Measurements from ENCODE around the gene KCNJ16. TPM values are rescaled to one million over a fixed set of nuclear protein-coding genes. Genes with fewer than 3 reads are reported as not detected.

KCNJ16 gene
- total RNA-seq, 1 donor from 2014 or later, result not detected

DNA sequence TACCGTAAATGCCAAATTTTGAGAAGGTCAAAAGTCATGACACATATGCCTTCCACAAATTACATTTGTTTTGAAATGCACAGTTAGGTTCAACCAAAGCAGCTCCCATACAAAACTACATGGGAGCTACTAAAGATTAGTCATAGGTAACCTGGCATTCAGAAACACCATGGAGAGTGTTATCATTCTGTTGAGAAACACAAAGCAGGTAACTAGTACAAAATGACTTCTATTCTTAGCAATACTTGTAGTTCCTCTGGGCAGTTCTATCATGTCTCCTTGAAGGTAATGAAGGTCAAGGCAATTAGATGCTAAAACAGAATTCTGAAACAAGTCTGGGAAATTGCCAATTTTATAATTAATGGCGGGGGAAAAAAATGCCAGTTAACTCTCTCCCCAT is 39.4 kb downstream of the KCNJ16 start:
- intact Hi-C loops (cut with micrococcal nuclease), result no loop called here
- Mint-ChIP-seq H3K4me3 (no peak overlapping the region), H3K27ac (no peak overlapping the region), H3K9me3 (peaks cover 4% of the 10 kb centered on the region), H3K4me1 (no peaks in the 10 kb centered on the region), H3K27me3 (peaks cover under 1% of the 10 kb centered on the region), H3K36me3 (ENCODE audit: low read depth) (no peaks in the 10 kb centered on the region)
- DNase-seq, result no peak

DNA sequence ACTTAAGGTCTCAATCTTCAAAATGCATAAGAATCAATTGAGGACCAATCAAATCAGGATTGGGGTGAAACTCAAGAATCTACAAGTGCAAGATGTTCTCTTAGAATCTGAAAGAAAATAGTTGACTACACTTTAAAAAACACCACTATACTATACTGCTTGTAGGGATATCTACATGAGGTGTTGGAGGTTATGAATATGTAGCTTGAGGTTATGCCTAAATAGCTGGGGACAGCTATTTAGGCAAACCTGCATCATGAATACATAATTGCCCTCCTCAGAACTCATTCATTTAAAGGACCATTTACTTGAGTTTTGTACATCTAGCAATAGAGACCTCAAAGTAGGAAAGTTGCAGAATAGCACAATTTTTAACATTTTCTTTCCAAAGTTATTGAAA is 40.1 kb downstream of the KCNJ16 start:
- Mint-ChIP-seq H3K4me1 (no peaks in the 10 kb centered on the region), H3K36me3 (ENCODE audit: low read depth) (no peaks in the 10 kb centered on the region), H3K9me3 (peaks cover 4% of the 10 kb centered on the region), H3K4me3 (no peak overlapping the region), H3K27me3 (no peaks in the 10 kb centered on the region), H3K27ac (no peak overlapping the region)
- intact Hi-C loops (cut with micrococcal nuclease), result no loop called here
- no peak for DNase-seq

- H3K27ac Mint-ChIP-seq, result no peak overlapping the region
- intact Hi-C loops (cut with micrococcal nuclease), result no loop called here
- H3K27me3 Mint-ChIP-seq, result no peaks in the 10 kb centered on the region
- H3K36me3 Mint-ChIP-seq (ENCODE audit: low read depth), result no peaks in the 10 kb centered on the region
- no peak for DNase-seq
- H3K4me3 Mint-ChIP-seq, result no peak overlapping the region
- H3K4me1 Mint-ChIP-seq, result no peaks in the 10 kb centered on the region
- H3K9me3 Mint-ChIP-seq, result peaks cover 4% of the 10 kb centered on the region
Measured at GRCh38 chr17:70116919-70117318, 41.9 kb downstream of the KCNJ16 start.

DNA sequence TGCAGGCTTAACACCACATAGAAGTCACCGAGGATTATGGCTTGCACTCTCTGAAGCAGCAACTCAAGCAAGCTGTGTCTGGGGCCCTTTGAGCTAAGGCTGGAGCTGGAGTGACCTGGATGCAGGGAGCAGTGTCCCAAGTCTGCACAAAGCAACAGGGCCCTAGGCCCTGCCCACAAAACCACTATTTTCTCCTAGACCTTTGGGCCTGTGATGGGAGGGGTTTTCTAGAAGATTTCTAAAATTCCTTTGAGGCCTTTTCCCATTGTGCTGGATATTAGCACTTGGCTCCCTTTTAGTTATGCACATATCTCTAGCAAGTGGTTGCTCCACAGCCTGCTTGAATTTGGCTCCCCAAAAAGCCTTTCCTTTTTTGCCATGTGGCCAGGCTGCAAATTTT is 44.5 kb downstream of the KCNJ16 start:
- intact Hi-C loops (cut with micrococcal nuclease), result no loop called here

DNA sequence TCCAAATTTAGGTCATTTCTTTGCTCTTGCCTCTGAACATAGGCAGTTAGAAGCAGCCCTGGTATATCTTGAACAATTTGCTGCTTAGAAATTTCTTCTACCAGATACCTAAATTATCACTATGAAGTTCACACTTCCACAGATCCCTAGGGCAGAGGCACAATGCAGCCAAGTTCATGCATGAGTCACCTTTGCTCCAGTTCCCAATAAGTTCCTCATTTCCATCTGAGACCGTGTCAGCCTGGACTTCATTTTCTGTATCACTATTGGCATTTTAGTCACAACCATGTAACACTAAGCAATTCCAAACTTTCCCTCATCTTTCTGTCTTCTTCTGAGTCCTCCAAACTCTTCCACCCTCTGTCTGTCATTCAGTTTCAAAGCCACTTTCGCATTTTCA is 45.0 kb downstream of the KCNJ16 start:
- Mint-ChIP-seq H3K9me3 (peaks cover 4% of the 10 kb centered on the region), H3K4me1 (no peaks in the 10 kb centered on the region), H3K4me3 (no peak overlapping the region), H3K36me3 (ENCODE audit: low read depth) (no peaks in the 10 kb centered on the region), H3K27me3 (no peaks in the 10 kb centered on the region), H3K27ac (no peak overlapping the region)
- intact Hi-C loops (cut with micrococcal nuclease), result no loop called here
- DNase-seq, result no peak

More for the DNA sequence above, 44.5 kb downstream of the KCNJ16 start:
- Mint-ChIP-seq H3K27me3 (no peaks in the 10 kb centered on the region), H3K27ac (no peak overlapping the region), H3K9me3 (peaks cover 4% of the 10 kb centered on the region), H3K4me3 (no peak overlapping the region), H3K4me1 (no peaks in the 10 kb centered on the region), H3K36me3 (ENCODE audit: low read depth) (no peaks in the 10 kb centered on the region)
- DNase-seq, result no peak

GRCh38 chr17:70120425-70120824 is 45.4 kb downstream of the KCNJ16 start:
- intact Hi-C loops (cut with micrococcal nuclease), result no loop called here
- H3K27ac Mint-ChIP-seq, result no peak overlapping the region
- no peaks in the 10 kb centered on the region for H3K36me3 Mint-ChIP-seq (ENCODE audit: low read depth)
- H3K4me1 Mint-ChIP-seq, result no peaks in the 10 kb centered on the region
- H3K27me3 Mint-ChIP-seq, result no peaks in the 10 kb centered on the region
- no peak for DNase-seq
- H3K4me3 Mint-ChIP-seq, result no peak overlapping the region
- peaks cover 4% of the 10 kb centered on the region for H3K9me3 Mint-ChIP-seq

GRCh38 chr17:70121126-70121525 is 46.1 kb downstream of the KCNJ16 start:
- Mint-ChIP-seq H3K27ac (no peak overlapping the region), H3K36me3 (ENCODE audit: low read depth) (no peaks in the 10 kb centered on the region), H3K4me3 (no peak overlapping the region), H3K4me1 (no peaks in the 10 kb centered on the region), H3K9me3 (peaks cover 4% of the 10 kb centered on the region), H3K27me3 (no peaks in the 10 kb centered on the region)
- no peak for DNase-seq
- intact Hi-C loops (cut with micrococcal nuclease), result no loop called here

DNA sequence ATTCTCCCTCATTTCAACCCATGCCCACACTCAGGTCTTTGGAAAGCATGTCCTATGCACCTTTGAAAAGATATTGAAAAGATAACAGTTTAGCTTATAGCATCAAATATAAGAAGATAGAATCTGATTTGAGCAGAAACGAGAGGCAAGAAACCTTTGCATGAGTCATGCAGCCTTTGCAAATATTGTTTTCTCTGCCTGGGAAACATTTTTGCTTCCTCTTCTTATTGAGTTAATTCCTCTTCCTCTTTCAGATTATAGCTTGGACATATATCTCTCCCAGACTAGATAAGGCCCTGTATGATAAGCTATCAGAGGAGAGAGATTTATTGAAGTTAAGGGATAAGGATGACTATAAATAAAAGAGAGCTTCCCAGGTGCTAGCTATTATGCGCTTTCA is 48.2 kb downstream of the KCNJ16 start:
- intact Hi-C loops (cut with micrococcal nuclease), result no loop called here
- H3K27ac Mint-ChIP-seq, result no peak overlapping the region
- peaks cover 4% of the 10 kb centered on the region for H3K9me3 Mint-ChIP-seq
- H3K4me1 Mint-ChIP-seq, result no peaks in the 10 kb centered on the region
- no peaks in the 10 kb centered on the region for H3K27me3 Mint-ChIP-seq
- DNase-seq, result no peak
- H3K36me3 Mint-ChIP-seq (ENCODE audit: low read depth), result no peaks in the 10 kb centered on the region
- H3K4me3 Mint-ChIP-seq, result no peak overlapping the region

- H3K36me3 Mint-ChIP-seq (ENCODE audit: low read depth), result no peaks in the 10 kb centered on the region
- no peak overlapping the region for H3K4me3 Mint-ChIP-seq
- no peaks in the 10 kb centered on the region for H3K27me3 Mint-ChIP-seq
- H3K4me1 Mint-ChIP-seq, result no peaks in the 10 kb centered on the region
- DNase-seq, result no peak
- intact Hi-C loops (cut with micrococcal nuclease), result no loop called here
- no peak overlapping the region for H3K27ac Mint-ChIP-seq
- H3K9me3 Mint-ChIP-seq, result peaks cover 4% of the 10 kb centered on the region
Measured at GRCh38 chr17:70124723-70125122, 49.7 kb downstream of the KCNJ16 start.

GRCh38 chr17:70127221-70127873 is 52.3 kb downstream of the KCNJ16 start:
- intact Hi-C loops (cut with micrococcal nuclease), result no loop called here
- Mint-ChIP-seq H3K9me3 (peaks cover 6% of the 10 kb centered on the region), H3K4me3 (no peak overlapping the region), H3K27me3 (no peaks in the 10 kb centered on the region), H3K27ac (no peak overlapping the region), H3K4me1 (no peaks in the 10 kb centered on the region), H3K36me3 (ENCODE audit: low read depth) (no peaks in the 10 kb centered on the region)
- no peak for DNase-seq

- Mint-ChIP-seq H3K27me3 (no peaks in the 10 kb centered on the region), H3K36me3 (ENCODE audit: low read depth) (no peaks in the 10 kb centered on the region), H3K4me3 (no peak overlapping the region), H3K4me1 (no peaks in the 10 kb centered on the region), H3K9me3 (peaks cover 9% of the 10 kb centered on the region), H3K27ac (no peak overlapping the region)
- intact Hi-C loops (cut with micrococcal nuclease), result no loop called here
- no peak for DNase-seq
Measured at GRCh38 chr17:70128727-70129238, 53.8 kb downstream of the KCNJ16 start.

GRCh38 chr17:70130289-70130688 is 55.3 kb downstream of the KCNJ16 start:
- H3K4me1 Mint-ChIP-seq, result no peaks in the 10 kb centered on the region
- no peak overlapping the region for H3K4me3 Mint-ChIP-seq
- H3K27ac Mint-ChIP-seq, result no peak overlapping the region
- H3K36me3 Mint-ChIP-seq (ENCODE audit: low read depth), result no peaks in the 10 kb centered on the region
- intact Hi-C loops (cut with micrococcal nuclease), result no loop called here
- DNase-seq, result no peak
- peaks cover 9% of the 10 kb centered on the region for H3K9me3 Mint-ChIP-seq
- peaks cover 1% of the 10 kb centered on the region for H3K27me3 Mint-ChIP-seq

DNA sequence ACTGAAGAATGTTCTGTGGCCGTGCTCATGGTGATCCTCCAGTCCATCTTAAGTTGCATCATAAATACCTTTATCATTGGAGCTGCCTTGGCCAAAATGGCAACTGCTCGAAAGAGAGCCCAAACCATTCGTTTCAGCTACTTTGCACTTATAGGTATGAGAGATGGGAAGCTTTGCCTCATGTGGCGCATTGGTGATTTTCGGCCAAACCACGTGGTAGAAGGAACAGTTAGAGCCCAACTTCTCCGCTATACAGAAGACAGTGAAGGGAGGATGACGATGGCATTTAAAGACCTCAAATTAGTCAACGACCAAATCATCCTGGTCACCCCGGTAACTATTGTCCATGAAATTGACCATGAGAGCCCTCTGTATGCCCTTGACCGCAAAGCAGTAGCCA is 57.5 kb downstream of the KCNJ16 start:
- Mint-ChIP-seq H3K27ac (no peak overlapping the region), H3K4me3 (no peak overlapping the region), H3K9me3 (peaks cover 9% of the 10 kb centered on the region), H3K27me3 (peaks cover 2% of the 10 kb centered on the region), H3K36me3 (ENCODE audit: low read depth) (no peaks in the 10 kb centered on the region), H3K4me1 (peaks cover 8% of the 10 kb centered on the region)
- DNase-seq, result no peak
- intact Hi-C loops (cut with micrococcal nuclease), result no loop called here

GRCh38 chr17:70134042-70134441 is 59.0 kb downstream of the KCNJ16 start:
- Mint-ChIP-seq H3K4me3 (no peak overlapping the region), H3K4me1 (peaks cover 11% of the 10 kb centered on the region), H3K9me3 (peaks cover 6% of the 10 kb centered on the region), H3K36me3 (ENCODE audit: low read depth) (no peaks in the 10 kb centered on the region), H3K27ac (no peak overlapping the region), H3K27me3 (peaks cover 4% of the 10 kb centered on the region)
- intact Hi-C loops (cut with micrococcal nuclease), result no loop called here
- DNase-seq, result no peak

- H3K9me3 Mint-ChIP-seq, result peaks cover 6% of the 10 kb centered on the region
- no peak overlapping the region for H3K4me3 Mint-ChIP-seq
- H3K27me3 Mint-ChIP-seq, result peaks cover 4% of the 10 kb centered on the region
- peaks cover 11% of the 10 kb centered on the region for H3K4me1 Mint-ChIP-seq
- no peaks in the 10 kb centered on the region for H3K36me3 Mint-ChIP-seq (ENCODE audit: low read depth)
- no peak for DNase-seq
- no peak overlapping the region for H3K27ac Mint-ChIP-seq
- intact Hi-C loops (cut with micrococcal nuclease), result no loop called here
Measured at GRCh38 chr17:70134777-70135176, 59.8 kb downstream of the KCNJ16 start.
